Measurements from ENCODE around the gene NT5C3B.
"Not testable (repeated sequence)": the region's sequence is repeated elsewhere in the genome, so short reads cannot be mapped to it uniquely, and the experiment has no call there.

GRCh38 chr17:41839448-41839847 lies 3.4 kb upstream of the NT5C3B start:
- TF ChIP-seq, protein P1, sequence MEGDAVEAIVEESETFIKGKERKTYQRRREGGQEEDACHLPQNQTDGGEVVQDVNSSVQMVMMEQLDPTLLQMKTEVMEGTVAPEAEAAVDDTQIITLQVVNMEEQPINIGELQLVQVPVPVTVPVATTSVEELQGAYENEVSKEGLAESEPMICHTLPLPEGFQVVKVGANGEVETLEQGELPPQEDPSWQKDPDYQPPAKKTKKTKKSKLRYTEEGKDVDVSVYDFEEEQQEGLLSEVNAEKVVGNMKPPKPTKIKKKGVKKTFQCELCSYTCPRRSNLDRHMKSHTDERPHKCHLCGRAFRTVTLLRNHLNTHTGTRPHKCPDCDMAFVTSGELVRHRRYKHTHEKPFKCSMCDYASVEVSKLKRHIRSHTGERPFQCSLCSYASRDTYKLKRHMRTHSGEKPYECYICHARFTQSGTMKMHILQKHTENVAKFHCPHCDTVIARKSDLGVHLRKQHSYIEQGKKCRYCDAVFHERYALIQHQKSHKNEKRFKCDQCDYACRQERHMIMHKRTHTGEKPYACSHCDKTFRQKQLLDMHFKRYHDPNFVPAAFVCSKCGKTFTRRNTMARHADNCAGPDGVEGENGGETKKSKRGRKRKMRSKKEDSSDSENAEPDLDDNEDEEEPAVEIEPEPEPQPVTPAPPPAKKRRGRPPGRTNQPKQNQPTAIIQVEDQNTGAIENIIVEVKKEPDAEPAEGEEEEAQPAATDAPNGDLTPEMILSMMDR (conservative IDR thresholded peaks at IDR 0.05; ENCODE audit: low read depth, low read length): not testable (repeated sequence)
- not testable (repeated sequence) for TF ChIP-seq EZH2 (IDR thresholded peaks at IDR 0.05; ENCODE audit: low read length, unreplicated experiment); EZH2phosphoT487 (IDR thresholded peaks at IDR 0.05; ENCODE audit: borderline replicate concordance, low read length)
